Activated CD8-positive, alpha-beta memory T cell treated with anti-CD3 and anti-CD28 coated beads, Interleukin-2, amount 50 U/mL, for 48 hours (primary cell): ENCODE results near the gene ARTN.

Experiments
- DNase-seq: peaks from one replicate; pipeline ENCODE4 v3.0.0-alpha.2; 2020

The ARTN gene, protein sequence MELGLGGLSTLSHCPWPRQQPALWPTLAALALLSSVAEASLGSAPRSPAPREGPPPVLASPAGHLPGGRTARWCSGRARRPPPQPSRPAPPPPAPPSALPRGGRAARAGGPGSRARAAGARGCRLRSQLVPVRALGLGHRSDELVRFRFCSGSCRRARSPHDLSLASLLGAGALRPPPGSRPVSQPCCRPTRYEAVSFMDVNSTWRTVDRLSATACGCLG

DNA sequence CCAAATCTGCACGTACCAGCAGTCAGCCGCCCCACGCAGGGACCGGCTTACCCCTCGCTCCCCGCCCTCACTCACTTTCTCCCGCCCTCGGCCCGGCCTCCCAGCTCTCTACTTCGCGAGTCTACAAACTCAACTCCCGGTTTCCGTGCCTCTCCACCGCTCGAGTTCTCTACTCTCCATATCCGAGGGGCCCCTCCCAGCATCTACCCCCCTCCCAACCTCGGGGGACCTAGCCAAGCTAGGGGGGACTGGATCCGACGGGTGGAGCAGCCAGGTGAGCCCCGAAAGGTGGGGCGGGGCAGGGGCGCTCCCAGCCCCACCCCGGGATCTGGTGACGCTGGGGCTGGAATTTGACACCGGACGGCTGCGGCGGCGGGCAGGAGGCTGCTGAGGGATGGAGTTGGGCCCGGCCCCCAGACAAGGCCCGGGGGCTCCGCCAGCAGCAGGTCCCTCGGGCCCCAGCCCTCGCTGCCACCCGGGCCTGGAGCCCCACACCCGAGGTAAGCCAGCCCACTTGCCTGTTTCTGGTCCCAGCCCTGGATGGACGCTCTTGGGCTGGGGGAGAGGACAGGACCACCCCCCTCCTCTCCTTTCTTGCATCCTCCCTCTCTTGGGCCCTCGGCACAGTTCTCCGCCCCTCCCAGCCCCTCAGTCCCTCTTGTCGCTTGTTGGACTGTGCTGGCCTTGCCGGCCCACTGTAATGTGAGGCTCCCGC is at the start of gene ARTN:
Gene ARTN, plus strand, starts transcription at position 416 of the 715 bp plus-strand sequence. CDS start 1,856 bp downstream, outside the sequence.
- no peak for DNase-seq

GRCh38 chr1:43885279-43885801 is 48.3 kb upstream of the ARTN start:
- no peak for DNase-seq

DNA sequence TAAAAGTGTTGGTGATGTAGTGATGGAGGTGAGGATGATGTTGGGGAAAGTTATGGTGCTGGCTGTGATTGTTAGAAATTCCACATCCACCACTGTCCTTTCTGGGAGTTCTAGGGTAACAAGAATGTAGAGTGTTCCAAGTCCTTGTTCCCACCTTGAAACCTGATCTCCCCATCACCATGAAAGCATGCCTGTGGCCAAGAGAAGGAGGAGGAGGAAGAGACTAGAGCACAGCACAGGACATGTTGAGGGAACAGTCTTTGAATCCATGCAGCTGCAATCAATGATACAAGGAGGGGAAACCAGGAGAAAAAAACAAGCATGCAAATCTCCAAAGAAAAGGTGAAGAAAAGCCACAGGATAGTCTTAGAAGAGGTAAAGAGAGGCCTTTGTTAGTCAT is 45.9 kb upstream of the ARTN start:
- DNase-seq, result no peak

DNA sequence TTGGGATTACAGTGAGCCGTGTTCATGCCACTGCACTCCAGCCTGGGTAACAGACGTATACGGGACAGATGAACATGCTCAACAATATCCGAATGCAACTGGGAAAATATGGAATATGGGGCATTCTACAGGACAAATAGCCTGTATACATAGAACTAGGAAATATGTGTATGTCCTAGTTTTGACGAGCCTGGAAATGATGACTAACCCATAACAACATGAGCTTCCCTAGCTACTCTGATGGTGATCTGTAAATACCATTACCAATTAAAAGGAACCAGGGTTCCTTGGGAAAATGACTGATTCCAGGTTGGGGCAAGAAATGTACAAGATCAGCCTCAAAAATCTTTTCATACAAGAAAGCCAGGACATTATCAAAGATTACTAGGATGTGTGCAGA is 42.8 kb upstream of the ARTN start:
- DNase-seq, result no peak

DNA sequence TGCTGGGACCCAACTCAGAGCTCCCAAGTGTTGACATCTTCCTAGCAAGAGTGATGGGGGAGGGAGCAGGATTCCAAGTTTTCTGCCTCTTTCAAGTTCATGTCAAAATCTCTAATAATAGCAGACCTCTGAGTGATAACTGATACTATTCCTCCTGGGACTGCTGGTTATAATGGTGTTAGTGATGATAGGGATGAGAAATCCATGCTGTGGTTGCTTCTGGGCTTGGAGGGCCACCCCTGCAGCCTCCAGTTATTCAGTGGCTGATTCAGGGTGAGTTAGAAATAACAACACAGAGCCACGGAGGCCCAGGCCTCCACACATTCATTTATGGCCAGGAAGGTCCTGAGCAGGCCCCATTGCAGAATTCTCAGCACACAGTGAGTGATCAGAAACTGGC is 40.6 kb upstream of the ARTN start:
- no peak for DNase-seq

- no peak for DNase-seq
Observed at GRCh38 chr1:43898981-43899380, 34.6 kb upstream of the ARTN start.

- DNase-seq, result no peak
Observed at GRCh38 chr1:43900386-43900785, 33.2 kb upstream of the ARTN start.

DNA sequence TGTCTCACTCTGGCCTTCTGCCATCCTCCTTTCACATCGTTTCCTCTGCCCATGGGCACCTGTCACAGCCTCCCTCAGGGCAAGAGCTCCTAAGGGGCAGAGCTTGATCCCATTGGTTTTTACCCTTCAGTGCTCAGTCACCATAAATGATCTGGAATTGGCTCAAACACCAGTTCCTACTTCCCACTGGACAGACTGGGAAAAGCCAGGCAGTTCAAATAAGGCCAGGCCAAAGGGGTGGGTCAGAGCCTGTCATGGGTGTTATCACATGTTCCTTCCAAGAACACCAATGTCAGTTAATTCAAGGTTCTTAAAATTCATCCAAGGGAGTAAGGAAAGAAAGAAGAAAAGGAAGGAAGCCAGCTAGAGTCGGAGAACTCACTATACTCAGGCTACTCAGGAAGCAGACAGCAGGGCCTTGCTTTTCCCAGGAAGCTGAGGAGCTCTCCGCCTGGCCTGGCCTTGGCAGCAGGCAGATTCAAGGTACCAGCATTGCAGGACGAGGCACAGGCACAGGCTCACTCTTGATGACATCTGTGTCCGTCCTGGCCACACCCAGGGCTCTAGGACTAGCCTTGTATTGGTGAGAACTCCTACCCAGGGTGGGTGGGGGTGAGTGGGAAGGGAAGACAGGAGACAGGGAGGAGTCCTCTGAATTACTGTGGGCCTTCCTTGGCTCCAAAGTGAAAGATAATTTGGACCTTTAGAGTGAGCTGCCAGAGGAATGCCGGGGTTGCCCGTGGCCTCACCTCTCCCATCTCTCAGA is 32.2 kb upstream of the ARTN start:
- DNase-seq, result no peak

GRCh38 chr1:43902058-43902831 is 31.4 kb upstream of the ARTN start:
- DNase-seq, result no peak

GRCh38 chr1:43904660-43905551 is 28.7 kb upstream of the ARTN start:
- DNase-seq, result no peak

GRCh38 chr1:43908226-43908625 is 25.4 kb upstream of the ARTN start:
- DNase-seq, result no peak

- DNase-seq, result no peak
Observed at GRCh38 chr1:43908858-43909257, 24.7 kb upstream of the ARTN start.

DNA sequence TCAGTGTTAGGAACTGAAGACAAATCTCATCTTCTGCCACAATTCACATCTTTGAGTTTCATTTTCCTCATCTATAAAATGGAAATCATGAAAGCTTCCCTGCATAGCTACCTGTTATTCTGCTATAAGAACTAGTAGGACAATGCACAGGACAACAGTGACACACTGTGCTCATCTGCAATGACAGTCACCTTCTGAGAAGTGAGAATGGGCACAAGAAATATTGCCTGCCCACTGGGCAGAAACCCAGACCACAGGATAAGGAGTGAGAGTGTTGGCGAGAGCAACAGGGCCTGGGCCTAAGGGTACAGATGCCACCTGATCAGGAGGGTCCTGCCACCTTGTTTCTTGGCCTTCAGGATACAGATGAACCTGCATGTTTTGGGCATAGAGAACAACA is 23.3 kb upstream of the ARTN start:
- no peak for DNase-seq

GRCh38 chr1:43912607-43913006 is 21.0 kb upstream of the ARTN start:
- DNase-seq, result no peak

DNA sequence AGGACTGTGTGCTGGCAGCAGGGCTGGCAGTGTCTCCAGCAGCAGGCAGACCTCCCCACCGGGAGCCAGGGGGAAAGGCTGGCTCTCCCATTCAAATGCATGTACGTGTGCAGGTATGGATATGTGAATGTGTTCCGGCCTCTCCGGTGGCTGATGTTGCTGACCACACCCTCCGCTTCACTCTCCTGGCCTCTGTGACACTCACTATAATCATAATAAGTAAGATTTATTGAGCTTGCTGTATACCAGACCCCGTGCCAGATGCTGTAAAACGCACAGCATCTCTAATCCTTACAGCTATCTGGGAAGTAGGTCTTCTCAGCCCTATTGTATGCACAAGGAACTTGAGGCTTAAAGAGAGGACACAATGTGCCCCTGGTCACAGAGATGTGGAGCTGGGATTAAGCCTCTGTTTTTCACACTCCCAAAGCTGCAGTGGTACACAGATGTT is 20.5 kb upstream of the ARTN start:
- DNase-seq, result no peak

- no peak for DNase-seq
Observed at GRCh38 chr1:43913666-43914360, 19.8 kb upstream of the ARTN start.

DNA sequence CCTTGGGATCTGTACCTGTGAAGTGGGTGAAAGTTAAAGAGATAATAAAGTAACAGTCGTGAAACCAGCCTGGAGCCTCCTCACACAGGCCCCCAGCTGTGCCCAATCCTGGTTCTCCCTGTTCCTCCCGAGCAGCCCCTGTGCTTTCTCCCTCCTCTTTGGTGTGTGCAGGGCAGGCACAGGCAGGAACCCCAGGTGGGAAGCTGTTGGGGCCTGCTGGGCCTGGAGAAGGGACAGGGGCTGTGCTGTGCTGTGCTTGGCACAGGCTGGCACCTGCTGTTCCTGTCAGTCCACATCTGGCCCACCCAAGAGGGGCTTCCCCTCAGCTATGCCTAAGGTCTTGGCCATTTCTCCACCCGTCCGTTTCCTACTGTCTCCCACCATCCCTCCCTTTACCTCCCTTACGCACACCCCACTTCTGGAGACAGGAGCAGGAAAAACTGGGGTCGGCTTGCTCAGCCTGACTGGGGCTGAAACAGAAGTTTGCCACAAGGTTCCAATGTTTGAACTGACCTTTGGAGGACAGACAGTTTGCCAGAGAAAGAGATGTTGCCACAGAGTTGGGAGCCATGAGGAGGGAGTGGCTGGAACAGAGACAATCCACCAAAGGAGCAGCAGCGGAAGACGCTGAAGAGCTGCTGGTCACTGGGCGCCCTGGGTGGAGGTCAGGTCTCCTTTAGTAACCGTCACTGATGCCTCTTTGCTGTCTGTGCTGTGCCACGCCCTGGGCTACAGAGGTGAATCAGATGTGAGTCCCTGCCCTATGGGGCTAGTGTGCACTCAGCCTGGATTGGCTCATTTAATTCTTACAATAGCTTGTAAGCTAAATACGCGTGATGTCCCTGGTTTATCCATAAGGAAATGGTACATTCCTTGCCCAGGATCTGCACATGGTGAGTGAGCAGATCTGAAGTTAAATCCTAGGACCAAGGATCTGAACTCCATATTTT is 18.8 kb upstream of the ARTN start:
- no peak for DNase-seq

GRCh38 chr1:43919906-43920305 is 13.7 kb upstream of the ARTN start:
- DNase-seq, result no peak

- no peak for DNase-seq
Observed at GRCh38 chr1:43921022-43921421, 12.6 kb upstream of the ARTN start.

GRCh38 chr1:43924516-43924915 is 9.1 kb upstream of the ARTN start:
- DNase-seq, result no peak
